NCI-H128 (cell line): Measurements from ENCODE around the gene ZNF432.
"Not testable (repeated sequence)": the region's sequence is repeated elsewhere in the genome, so short reads cannot be mapped to it uniquely, and the experiment has no call there.

Experiments used
- DNase-seq: peaks from one replicate; lab custom pipeline; 2025; ENCODE audit not compliant: unreplicated experiment; lab: John Stamatoyannopoulos, UW

Gene ZNF432

GRCh38 chr19:52048555-52049501 is at the start of gene ZNF432:
ZNF432 (minus strand) TSS chr19:52048838; CDS start chr19:52046868, 1,970 bp downstream.
- DNase-seq: peak; percentile 77

GRCh38 chr19:52096416-52096815 is 47.8 kb upstream of the ZNF432 start:
- not testable (repeated sequence) for DNase-seq

GRCh38 chr19:52095172-52096014 is 46.8 kb upstream of the ZNF432 start, which contains the start of gene ZNF841:
ZNF841 (minus strand) TSS chr19:52095765; CDS start chr19:52084801, 10,964 bp downstream.
- DNase-seq: peak; percentile 56

- no peak for DNase-seq
Observed at GRCh38 chr19:52094526-52095130, 46.0 kb upstream of the ZNF432 start.

GRCh38 chr19:52086481-52086880 is 37.8 kb upstream of the ZNF432 start:
- no peak for DNase-seq

GRCh38 chr19:52070496-52070895 is 21.9 kb upstream of the ZNF432 start:
- no peak for DNase-seq

GRCh38 chr19:52069653-52070052 is 21.0 kb upstream of the ZNF432 start:
- no peak for DNase-seq

- no peak for DNase-seq
Observed at GRCh38 chr19:52066258-52066863, 17.7 kb upstream of the ZNF432 start.

- DNase-seq: no peak
Observed at GRCh38 chr19:52065399-52065798, 16.8 kb upstream of the ZNF432 start.

- DNase-seq: not testable (repeated sequence)
Observed at GRCh38 chr19:52056480-52056879, 7.8 kb upstream of the ZNF432 start.

- DNase-seq: not testable (repeated sequence)
Observed at GRCh38 chr19:52051736-52052135, 3.1 kb upstream of the ZNF432 start.

GRCh38 chr19:52039169-52039568 is 9.5 kb downstream of the ZNF432 start:
- no peak for DNase-seq

GRCh38 chr19:52034051-52034728 is 14.4 kb downstream of the ZNF432 start:
- no peak for DNase-seq

GRCh38 chr19:52028780-52029123 is 19.9 kb downstream of the ZNF432 start:
- no peak for DNase-seq

GRCh38 chr19:52028027-52028779 is 20.4 kb downstream of the ZNF432 start, which contains the start of gene ZNF614:
ZNF614 (minus strand) TSS chr19:52028379; CDS start chr19:52025745, 2,634 bp downstream.
- DNase-seq: peak; percentile 77

- not testable (repeated sequence) for DNase-seq
Observed at GRCh38 chr19:52026255-52026990, 22.2 kb downstream of the ZNF432 start.

GRCh38 chr19:52024478-52024877 is 24.2 kb downstream of the ZNF432 start:
- not testable (repeated sequence) for DNase-seq

- no peak for DNase-seq
Observed at GRCh38 chr19:52022193-52022592, 26.4 kb downstream of the ZNF432 start.

- DNase-seq: no peak
Observed at GRCh38 chr19:52020506-52020905, 28.1 kb downstream of the ZNF432 start.
